ENCODE results near the gene TMEM266.
A peak's percentile ranks its signal among the peaks of the same experiment; 100 is the strongest.

TMEM266 gene

DNA sequence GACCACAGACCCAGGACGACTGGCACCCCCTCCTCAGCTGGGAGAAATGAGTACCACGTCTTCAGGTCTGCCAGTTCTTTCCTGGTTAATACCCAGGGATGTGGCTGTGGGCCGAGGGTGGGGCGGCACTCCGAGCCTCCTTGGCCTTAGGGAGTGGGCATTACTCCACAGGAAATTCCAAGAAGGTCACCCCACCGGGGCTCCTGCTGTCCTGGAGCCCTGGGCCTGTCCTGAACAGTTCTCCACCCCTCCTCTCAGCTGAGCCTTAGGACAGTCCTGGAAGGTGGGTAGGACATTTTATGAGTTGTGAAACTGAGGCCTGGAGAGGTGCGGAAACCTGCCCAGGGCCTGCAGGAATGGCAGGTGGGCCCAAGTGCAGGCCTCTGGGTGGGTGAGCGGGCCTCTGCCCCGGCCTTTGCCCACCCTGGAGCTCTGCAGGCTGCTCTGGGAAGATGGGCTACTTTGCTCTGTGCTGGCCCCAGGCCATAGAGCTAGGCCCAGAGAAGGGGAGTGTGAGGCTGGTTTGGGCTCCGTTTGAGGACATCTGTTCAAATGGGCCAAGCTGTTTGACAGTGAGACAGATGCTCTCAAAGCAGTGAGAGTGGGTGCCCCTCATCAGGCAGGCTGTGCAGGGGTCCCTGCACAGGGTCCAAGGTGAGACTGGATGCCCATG lies 103.1 kb downstream of the TMEM266 start:
- no peak for DNase-seq

GRCh38 chr15:76163457-76164295 lies 103.9 kb downstream of the TMEM266 start:
- DNase-seq (no peak), ATAC-seq (no peak)

More for the DNA sequence above, 103.1 kb downstream of the TMEM266 start:
- ATAC-seq = no peak

DNA sequence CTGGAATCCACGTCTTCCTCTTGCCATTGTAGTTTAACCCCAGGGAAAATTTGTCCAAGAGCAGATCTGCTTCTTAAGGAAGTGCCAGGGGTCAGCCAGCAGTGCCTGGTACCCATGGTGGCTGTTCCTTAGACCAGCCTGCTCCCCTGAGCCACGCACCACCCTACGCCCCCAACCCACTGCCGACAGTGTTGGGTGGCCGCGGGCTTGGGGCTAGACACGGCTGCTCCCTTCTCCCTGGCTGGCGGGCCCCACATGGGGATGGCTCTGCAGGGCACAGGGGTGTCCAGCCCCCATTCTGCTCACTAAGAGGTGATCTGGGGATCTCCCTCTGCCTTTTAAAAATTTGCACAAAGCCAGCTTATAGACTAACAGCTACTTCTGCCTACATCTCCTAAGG lies 104.8 kb downstream of the TMEM266 start:
- no peak for ATAC-seq
- DNase-seq = no peak

- DNase-seq = no peak
- ATAC-seq = no peak
Measured at GRCh38 chr15:76165951-76166350, 106.2 kb downstream of the TMEM266 start.

- DNase-seq = no peak
- no peak for ATAC-seq
Measured at GRCh38 chr15:76168237-76168984, 108.6 kb downstream of the TMEM266 start.

- DNase-seq (no peak), ATAC-seq (peak; percentile 47)
Measured at GRCh38 chr15:76169018-76169417, 109.2 kb downstream of the TMEM266 start.

GRCh38 chr15:76169911-76170800 lies 110.4 kb downstream of the TMEM266 start:
- no peak for DNase-seq
- ATAC-seq = no peak

DNA sequence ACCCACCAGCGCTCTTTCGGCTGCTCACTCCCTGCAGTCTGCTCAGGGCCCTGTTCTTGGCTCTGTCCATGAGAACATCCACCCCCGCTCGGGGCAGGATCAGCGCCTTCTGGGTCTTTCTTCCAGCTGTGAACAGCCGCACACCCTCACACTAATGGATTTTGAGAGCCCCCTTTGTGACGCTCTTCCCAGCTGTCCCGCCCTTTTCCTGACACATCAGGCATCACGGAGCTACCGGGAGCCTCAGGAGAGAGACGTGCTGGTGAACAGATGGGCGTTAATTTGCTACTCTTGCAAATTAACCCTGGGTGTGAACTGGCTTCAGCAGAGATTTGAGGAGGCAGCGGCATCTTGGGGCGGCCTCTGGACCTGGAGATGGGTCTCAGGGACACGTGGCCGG lies 113.0 kb downstream of the TMEM266 start:
- no peak for DNase-seq
- ATAC-seq = no peak

DNA sequence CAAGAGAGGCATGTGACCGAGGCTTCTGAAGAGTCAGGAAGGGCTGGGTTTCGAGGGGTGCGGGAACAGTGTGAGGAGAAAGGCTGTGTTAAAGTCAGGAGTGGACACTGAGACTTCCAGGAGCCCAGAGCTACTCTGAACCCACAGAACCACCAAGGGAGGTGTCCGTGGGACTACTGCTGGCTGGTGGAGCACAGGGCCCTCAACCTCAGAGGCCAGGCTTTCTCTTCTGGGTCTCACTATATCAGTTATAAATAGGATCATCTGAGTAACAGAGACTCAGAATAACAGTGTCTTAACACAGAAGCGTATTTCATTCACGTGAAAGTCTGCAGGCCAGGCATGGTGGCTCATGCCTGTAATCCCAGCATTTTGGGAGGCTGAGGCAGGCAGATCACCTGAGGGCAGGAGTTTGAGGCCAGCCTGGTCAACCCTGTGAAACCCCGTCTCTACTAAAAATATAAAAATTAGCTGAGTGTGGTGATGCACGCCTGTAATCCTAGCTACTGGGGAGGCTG lies 113.6 kb downstream of the TMEM266 start:
- DNase-seq (no peak), ATAC-seq (no peak)

DNA sequence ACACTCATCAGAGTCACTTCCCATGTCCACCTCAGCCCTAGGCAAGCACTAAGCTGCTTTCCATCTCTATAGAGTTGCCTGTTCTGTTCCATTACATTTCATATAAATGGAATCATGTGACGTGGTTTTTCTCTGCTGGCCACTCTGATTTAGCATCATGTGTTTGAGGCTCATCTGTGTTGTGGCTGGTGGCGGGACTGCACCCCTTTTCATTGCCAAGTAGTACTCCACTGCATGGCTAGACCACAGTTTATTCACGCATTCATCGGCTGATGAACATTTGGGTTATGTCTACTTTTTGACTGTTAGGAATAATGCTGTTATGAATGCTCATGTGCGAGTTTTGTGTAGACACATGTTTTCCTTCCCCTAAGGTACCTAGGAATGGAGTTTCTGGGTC lies 114.9 kb downstream of the TMEM266 start:
- no peak for DNase-seq
- no peak for ATAC-seq

GRCh38 chr15:76175442-76175841 lies 115.7 kb downstream of the TMEM266 start:
- DNase-seq (no peak), ATAC-seq (no peak)

DNA sequence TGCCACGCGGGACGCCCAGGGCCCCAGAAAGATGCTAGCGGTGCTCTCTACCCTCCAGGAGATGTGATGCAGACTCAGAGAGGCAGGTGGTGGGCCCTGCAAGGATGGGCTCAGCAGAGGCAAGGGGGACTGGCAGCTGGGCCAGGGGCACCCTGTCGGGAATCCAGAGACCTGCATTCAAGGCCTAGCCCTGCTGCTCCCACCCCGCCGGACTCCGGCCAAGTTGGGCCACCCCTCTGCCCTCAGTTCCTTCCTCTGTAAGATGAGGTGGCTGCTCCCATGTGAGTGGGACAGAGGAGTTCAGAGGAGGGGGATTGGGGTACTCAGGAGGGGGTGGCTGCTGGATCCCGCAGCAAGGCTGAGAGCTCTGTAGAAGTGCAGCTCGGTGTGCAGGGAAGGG lies 116.3 kb downstream of the TMEM266 start:
- no peak for ATAC-seq
- no peak for DNase-seq

DNA sequence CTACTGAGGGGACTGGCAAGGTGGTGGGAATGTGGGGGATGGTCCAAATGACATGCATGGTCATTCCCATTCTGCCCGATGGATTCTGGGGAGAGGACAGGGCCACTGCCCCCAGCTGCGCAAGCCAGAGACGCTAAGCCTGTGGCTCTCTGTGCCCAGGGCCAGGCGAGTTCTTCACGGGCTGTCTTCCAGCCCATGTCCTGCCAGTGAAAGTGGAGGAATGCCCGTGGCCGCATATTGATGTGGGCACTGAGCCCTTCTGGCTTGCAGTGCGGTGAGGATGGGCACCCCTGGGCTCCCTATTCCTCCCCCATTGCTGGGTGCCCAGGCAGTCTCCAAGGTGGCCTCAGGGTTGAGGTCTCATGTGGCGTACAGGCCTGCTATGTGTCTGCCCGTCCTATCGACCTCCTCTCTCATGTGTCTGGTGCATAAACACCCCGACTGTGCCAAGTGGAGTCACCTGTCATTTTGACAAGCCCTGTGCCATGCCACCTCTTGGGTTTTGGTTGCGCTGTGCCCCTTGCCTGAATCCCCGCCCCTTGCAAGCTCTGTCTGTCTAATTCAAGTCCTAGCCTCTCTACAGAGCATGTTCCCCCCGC lies 116.8 kb downstream of the TMEM266 start:
- ATAC-seq = no peak
- DNase-seq = no peak

DNA sequence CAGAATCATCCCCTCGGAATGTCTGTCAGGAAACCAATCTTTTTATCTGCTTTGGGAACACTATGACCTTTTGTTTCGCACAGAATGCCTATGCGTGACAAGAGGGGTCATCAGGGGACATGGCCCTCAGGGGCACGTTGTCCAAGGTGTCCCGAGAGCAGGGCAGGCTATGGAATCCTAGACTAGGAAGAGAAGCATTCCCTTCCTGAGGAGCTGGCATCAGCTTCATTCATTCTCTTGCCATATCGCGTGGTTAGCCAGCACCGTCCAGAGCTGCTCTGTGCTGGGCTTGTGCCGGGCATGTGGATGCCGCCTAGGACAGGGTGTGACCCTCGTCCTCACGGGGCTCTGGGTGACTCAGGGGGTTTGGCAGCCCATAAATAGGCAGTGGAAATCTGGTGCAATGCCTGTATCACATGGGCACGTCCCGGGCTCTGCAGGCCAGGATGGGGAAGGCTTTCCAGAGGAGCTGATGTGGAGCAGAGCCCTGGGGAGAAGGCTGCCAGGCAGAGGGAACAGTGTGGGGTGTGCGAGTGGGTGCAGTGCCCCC lies 117.8 kb downstream of the TMEM266 start:
- no peak for DNase-seq
- no peak for ATAC-seq

- no peak for DNase-seq
- no peak for ATAC-seq
Measured at GRCh38 chr15:76178296-76179000, 118.7 kb downstream of the TMEM266 start.

DNA sequence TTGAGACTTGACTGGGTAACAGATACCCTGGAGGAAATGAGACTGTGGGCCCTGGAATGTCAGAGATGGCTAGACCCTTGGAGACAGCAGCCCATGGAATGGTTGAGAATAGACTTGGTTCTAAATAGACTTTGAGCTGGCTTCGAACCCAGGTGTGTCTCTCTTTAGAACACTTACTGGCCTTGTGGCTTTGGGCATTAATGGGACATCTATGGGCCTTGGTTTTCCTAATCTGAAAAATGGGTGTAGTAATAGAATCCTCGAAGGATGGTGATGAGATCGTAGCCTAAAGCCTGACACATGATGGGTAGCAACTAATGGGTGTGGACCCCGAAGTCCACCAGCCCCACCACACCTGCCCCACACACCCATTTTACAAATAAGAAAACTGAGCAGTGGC lies 119.2 kb downstream of the TMEM266 start:
- no peak for ATAC-seq
- DNase-seq = no peak

- ATAC-seq (no peak), DNase-seq (no peak)
Measured at GRCh38 chr15:76180321-76180720, 120.5 kb downstream of the TMEM266 start.

DNA sequence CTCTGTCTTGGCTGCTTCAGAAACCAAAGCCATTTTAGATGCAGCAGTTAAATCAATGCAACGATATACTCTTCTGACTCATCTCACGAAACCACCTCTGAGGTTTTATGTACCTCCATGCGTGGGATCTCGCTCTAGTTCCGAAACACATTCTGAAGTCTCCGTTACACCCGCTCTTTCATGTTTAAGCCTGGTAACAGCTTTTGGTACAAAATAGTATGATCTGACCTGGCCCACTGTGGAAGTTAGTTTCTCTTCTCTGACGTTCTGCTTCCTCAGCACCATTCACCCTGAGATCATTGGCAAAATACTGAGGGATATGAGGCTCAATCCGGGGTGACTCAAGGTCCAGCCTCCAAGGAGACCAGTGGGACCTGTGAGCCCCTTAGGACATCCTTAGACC lies 121.9 kb downstream of the TMEM266 start:
- peak; percentile 13 for DNase-seq
- peak; percentile 81 for ATAC-seq

GRCh38 chr15:76183930-76184649 lies 124.3 kb downstream of the TMEM266 start:
- DNase-seq (no peak), ATAC-seq (no peak)

DNA sequence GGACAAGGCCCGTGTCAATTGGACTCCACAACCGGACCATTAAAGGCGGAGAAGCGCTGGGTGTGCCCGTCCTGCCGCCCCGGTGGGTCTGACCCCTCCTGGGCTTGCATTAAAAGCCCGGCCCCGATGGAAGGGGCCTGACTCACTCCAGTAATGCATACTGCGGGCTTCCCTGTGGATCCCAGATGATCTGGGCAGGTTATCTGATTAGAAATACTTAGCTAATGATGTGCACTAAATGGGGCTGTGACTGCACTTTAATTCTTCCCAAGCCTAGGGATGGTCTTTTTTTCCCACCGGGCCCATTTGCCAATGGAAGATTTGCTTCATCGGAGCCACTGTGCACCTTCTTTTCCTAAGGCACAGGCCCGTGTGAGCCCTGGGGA lies 124.9 kb downstream of the TMEM266 start:
- no peak for DNase-seq

More for the DNA sequence above, 124.9 kb downstream of the TMEM266 start:
- no peak for ATAC-seq

Measured in stimulated activated naive CD8-positive, alpha-beta T cell treated with anti-CD3 and anti-CD28 coated beads, Interleukin-15, Interleukin-2, amounts not matched to agents 100 U/mL and 50 U/mL, for 24 hours (primary cell).